ENCODE data around the gene RAB3IL1. TPM values are rescaled to one million over a fixed set of nuclear protein-coding genes. Genes with fewer than 3 reads are reported as not detected.
A peak's percentile ranks its signal among the peaks of the same experiment; 100 is the strongest.

The RAB3IL1 gene
- total RNA-seq, 2 experiments from 2014 or later = not detected

DNA sequence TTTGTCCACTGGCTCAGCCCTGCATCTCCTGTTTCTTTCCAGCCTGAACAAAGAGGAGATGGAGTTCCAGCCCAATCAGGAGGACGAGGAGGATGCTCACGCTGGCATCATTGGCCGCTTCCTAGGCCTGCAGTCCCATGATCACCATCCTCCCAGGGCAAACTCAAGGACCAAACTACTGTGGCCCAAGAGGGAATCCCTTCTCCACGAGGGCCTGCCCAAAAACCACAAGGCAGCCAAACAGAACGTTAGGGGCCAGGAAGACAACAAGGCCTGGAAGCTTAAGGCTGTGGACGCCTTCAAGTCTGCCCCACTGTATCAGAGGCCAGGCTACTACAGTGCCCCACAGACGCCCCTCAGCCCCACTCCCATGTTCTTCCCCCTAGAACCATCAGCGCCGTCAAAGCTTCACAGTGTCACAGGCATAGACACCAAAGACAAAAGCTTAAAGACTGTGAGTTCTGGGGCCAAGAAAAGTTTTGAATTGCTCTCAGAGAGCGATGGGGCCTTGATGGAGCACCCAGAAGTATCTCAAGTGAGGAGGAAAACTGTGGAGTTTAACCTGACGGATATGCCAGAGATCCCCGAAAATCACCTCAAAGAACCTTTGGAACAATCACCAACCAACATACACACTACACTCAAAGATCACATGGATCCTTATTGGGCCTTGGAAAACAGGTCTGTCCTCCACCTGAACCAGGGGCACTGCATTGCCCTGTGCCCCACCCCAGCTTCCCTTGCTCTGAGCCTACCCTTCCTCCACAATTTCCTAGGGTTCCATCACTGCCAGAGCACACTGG is 45.0 kb upstream of the RAB3IL1 start:
- Histone ChIP-seq H3K36me3 (ENCODE audit: insufficient read depth, low read length) (peaks cover 29% of the 10 kb centered on the region), H3K4me3 (ENCODE audit: low read length) (no peak overlapping the region), H3K4me1 (ENCODE audit: insufficient read depth, low read length) (peaks cover 35% of the 10 kb centered on the region), H3K9me3 (ENCODE audit: control insufficient read depth in 1 of 2, insufficient read depth in 1 of 2, low read length in 2 of 2) (no peaks in the 10 kb centered on the region), H3K27me3 (ENCODE audit: control insufficient read depth in 1 of 2, insufficient read depth in 2 of 2, low read length in 2 of 2) (no peaks in the 10 kb centered on the region), H3K27ac (ENCODE audit: low read depth in 1 of 2, low read length in 2 of 2) (peak overlapping the region in 1 of 2 donors; percentile 1)
- ATAC-seq (ENCODE audit: poor library complexity) (no peak), DNase-seq (peak in 1 of 14 experiments; percentile 17)
- peak overlapping the region; percentile 99 for H3K4me3 Mint-ChIP-seq
- ChIA-PET CTCF (interaction anchor here (1.4 to 2.9 kb wide), 4 partner anchors 15 to 120 kb away, joined by 3 to 12 read pairs (median 8); no protein-coding TSS in a partner anchor), POLR2A (interaction anchor here (1.4 to 1.9 kb wide), 2 partner anchors 10 to 119 kb away, joined by 3 to 7 read pairs; no protein-coding TSS in a partner anchor)
- H3K4me1 Mint-ChIP-seq (ENCODE audit: low read depth) = peaks cover 45% of the 10 kb centered on the region
- peaks cover 50% of the 10 kb centered on the region for H3K36me3 Mint-ChIP-seq (ENCODE audit: low read depth)
- TF ChIP-seq, protein P1, sequence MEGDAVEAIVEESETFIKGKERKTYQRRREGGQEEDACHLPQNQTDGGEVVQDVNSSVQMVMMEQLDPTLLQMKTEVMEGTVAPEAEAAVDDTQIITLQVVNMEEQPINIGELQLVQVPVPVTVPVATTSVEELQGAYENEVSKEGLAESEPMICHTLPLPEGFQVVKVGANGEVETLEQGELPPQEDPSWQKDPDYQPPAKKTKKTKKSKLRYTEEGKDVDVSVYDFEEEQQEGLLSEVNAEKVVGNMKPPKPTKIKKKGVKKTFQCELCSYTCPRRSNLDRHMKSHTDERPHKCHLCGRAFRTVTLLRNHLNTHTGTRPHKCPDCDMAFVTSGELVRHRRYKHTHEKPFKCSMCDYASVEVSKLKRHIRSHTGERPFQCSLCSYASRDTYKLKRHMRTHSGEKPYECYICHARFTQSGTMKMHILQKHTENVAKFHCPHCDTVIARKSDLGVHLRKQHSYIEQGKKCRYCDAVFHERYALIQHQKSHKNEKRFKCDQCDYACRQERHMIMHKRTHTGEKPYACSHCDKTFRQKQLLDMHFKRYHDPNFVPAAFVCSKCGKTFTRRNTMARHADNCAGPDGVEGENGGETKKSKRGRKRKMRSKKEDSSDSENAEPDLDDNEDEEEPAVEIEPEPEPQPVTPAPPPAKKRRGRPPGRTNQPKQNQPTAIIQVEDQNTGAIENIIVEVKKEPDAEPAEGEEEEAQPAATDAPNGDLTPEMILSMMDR (IDR thresholded peaks at IDR 0.05) = no peak
- H3K9me3 Mint-ChIP-seq = no peaks in the 10 kb centered on the region
- peak overlapping the region; percentile 84 for H3K27ac Mint-ChIP-seq
- intact Hi-C loops (cut with DNase I, micrococcal nuclease) = loop anchor here (10.0 kb wide), 3 partner anchors 168 to 582 kb away; partner anchors contain the start of genes AHNAK (in 1 of the 2), FEN1 (in 1 of the 2), SYT7 (in 1 of the 2) and TMEM258 (in 1 of the 2)
- H3K27me3 Mint-ChIP-seq = peaks cover 4% of the 10 kb centered on the region

DNA sequence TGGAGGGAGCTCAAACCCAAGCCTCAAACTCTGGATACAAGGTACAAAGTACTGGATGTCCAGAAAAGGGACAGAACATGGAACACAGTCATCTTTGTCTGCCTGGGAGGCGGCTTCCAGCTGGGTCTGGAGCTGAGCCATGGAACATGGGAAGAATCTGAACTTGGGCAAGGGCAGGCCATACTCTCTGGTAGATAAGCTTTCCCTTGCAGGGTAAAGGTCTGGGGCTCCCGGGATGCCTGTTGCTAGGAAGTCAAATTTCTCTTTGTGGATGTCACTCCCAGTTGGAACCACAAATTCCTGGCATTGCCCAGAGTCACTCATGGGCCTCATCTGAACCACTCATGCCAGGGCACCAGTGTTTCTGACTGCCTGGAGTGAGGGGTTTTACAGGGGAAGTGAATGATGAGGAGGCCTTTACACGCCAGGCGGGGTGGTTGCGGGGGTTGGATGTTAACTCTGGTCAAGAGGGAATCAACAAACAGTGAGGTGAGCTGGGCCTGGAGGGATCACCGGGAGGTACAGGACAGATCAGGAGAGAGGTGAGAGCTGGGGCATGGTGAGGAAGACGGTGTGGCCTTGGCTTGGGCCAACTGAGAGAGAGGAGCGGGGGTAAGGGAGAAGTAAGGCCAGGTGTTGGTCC is 44.3 kb upstream of the RAB3IL1 start:
- no peaks in the 10 kb centered on the region for H3K27me3 ChIP-seq (ENCODE audit: control insufficient read depth in 1 of 2, insufficient read depth in 2 of 2, low read length in 2 of 2)
- H3K36me3 ChIP-seq (ENCODE audit: insufficient read depth, low read length) = peaks cover 29% of the 10 kb centered on the region
- peaks cover 35% of the 10 kb centered on the region for H3K4me1 ChIP-seq (ENCODE audit: insufficient read depth, low read length)
- H3K4me3 Mint-ChIP-seq = no peak overlapping the region
- no peak overlapping the region for H3K4me3 ChIP-seq (ENCODE audit: low read length)
- no peaks in the 10 kb centered on the region for H3K9me3 Mint-ChIP-seq
- H3K27ac ChIP-seq (ENCODE audit: low read depth in 1 of 2, low read length in 2 of 2) = no peak overlapping the region
- peaks cover 43% of the 10 kb centered on the region for H3K36me3 Mint-ChIP-seq (ENCODE audit: low read depth)
- TF ChIP-seq, protein P1 (IDR thresholded peaks at IDR 0.05) = no peak
- H3K9me3 ChIP-seq (ENCODE audit: control insufficient read depth in 1 of 2, insufficient read depth in 1 of 2, low read length in 2 of 2) = no peaks in the 10 kb centered on the region
- POLR2A ChIA-PET = interaction anchor here (1.4 kb wide), 1 partner anchor 11 kb away, joined by 3 read pairs; no protein-coding TSS in a partner anchor
- intact Hi-C loops (cut with DNase I, micrococcal nuclease) = loop anchor here (10.0 kb wide), 3 partner anchors 167 to 583 kb away; partner anchors contain the start of genes AHNAK (in 1 of the 2), FEN1 (in 1 of the 2), SYT7 (in 1 of the 2) and TMEM258 (in 1 of the 2)
- DNase-seq (peak in 1 of 14 experiments; percentile 22), ATAC-seq (ENCODE audit: poor library complexity) (no peak)
- H3K27me3 Mint-ChIP-seq = peaks cover 5% of the 10 kb centered on the region
- CTCF ChIA-PET = interaction anchor here (1.4 to 2.9 kb wide), 5 partner anchors 14 to 146 kb away, joined by 3 to 12 read pairs (median 4); no protein-coding TSS in a partner anchor
- H3K27ac Mint-ChIP-seq = peak overlapping the region; percentile 84
- peaks cover 45% of the 10 kb centered on the region for H3K4me1 Mint-ChIP-seq (ENCODE audit: low read depth)

DNA sequence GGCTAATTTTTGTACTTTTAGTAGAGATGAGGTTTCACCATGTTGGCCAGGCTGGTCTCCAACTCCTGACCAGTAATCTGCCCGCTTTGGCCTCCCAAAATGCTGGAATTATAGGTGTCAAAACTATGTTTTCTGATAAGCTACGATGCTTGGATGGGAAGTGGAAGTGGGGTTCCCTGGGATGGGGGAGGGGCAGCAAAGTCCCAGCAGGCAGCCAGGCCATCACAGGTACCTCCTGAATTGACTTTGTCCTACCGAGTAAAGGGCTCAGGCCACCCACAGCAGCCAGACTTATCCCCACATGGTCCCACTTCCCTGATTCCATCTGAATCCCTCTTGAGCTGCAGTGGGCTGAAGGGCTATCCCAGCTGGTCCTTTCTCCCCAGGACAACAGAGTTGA is 43.2 kb upstream of the RAB3IL1 start:
- ATAC-seq (ENCODE audit: poor library complexity) = no peak
- Mint-ChIP-seq H3K9me3 (no peaks in the 10 kb centered on the region), H3K36me3 (ENCODE audit: low read depth) (peaks cover 31% of the 10 kb centered on the region), H3K27ac (no peak overlapping the region), H3K4me1 (ENCODE audit: low read depth) (peaks cover 36% of the 10 kb centered on the region), H3K4me3 (no peak overlapping the region), H3K27me3 (peaks cover 16% of the 10 kb centered on the region)
- intact Hi-C loops (cut with DNase I, micrococcal nuclease) = loop anchor here (10.0 kb wide), 3 partner anchors 166 to 584 kb away; partner anchors contain the start of genes AHNAK (in 1 of the 2), FEN1 (in 1 of the 2), SYT7 (in 1 of the 2) and TMEM258 (in 1 of the 2)
- peaks cover 0 to 3% of the 10 kb centered on the region in 2 experiments for H3K9me3 ChIP-seq (ENCODE audit: control insufficient read depth in 1 of 2, insufficient read depth in 1 of 2, low read length in 2 of 2)
- H3K27ac ChIP-seq (ENCODE audit: low read depth in 1 of 2, low read length in 2 of 2) = no peak overlapping the region
- H3K4me1 ChIP-seq (ENCODE audit: insufficient read depth, low read length) = peaks cover 36% of the 10 kb centered on the region
- ChIA-PET POLR2A (no interaction called here), CTCF (interaction anchor here (1.4 to 2.8 kb wide), 2 partner anchors 13 to 148 kb away, joined by 3 to 12 read pairs; no protein-coding TSS in a partner anchor)
- peaks cover 0 to 9% of the 10 kb centered on the region in 2 experiments for H3K27me3 ChIP-seq (ENCODE audit: control insufficient read depth in 1 of 2, insufficient read depth in 2 of 2, low read length in 2 of 2)
- TF ChIP-seq, protein P1 (IDR thresholded peaks at IDR 0.05) = no peak
- H3K36me3 ChIP-seq (ENCODE audit: insufficient read depth, low read length) = peaks cover 26% of the 10 kb centered on the region
- no peak overlapping the region for H3K4me3 ChIP-seq (ENCODE audit: low read length)
- peak in 1 of 14 experiments; percentile 1 for DNase-seq
